ENCODE data around the gene WDR49. TPM values are rescaled to one million over a fixed set of nuclear protein-coding genes. Genes with fewer than 3 reads are reported as not detected.

WDR49 gene
- total RNA-seq, 1 experiment from 2014 or later: 1.3 TPM

- H2BK120ac ChIP-seq (ENCODE audit: low read depth, low read length, poor library complexity, severe bottlenecking): no peak overlapping the region
Measured at GRCh38 chr3:167502401-167502800, 151.3 kb downstream of the WDR49 start.

More at GRCh38 chr3:167502401-167502800, 151.3 kb downstream of the WDR49 start:
- H3K9me3 Mint-ChIP-seq: no peaks in the 10 kb centered on the region
- H3K4ac ChIP-seq (ENCODE audit: low read depth, low read length): no peak overlapping the region
- H3K4me1 ChIP-seq (ENCODE audit: insufficient read depth, low read length): no peaks in the 10 kb centered on the region
- no peak overlapping the region for H2BK15ac ChIP-seq (ENCODE audit: low read depth, low read length)
- no peak overlapping the region for H2BK5ac ChIP-seq (ENCODE audit: insufficient read length, low read length)
- no peak overlapping the region for H2BK12ac ChIP-seq (ENCODE audit: insufficient read length, low read depth, low read length)
- no peak overlapping the region for H4K5ac ChIP-seq (ENCODE audit: insufficient read length, low read depth, low read length)
- H3K27ac Mint-ChIP-seq: no peak overlapping the region
- H3K23ac ChIP-seq (ENCODE audit: insufficient read length, low read depth, low read length): no peak overlapping the region
- H3K18ac ChIP-seq (ENCODE audit: insufficient read length, low read depth, low read length): no peak overlapping the region
- no peak overlapping the region for H3K4me3 Mint-ChIP-seq
- H4K8ac ChIP-seq (replicated peaks; ENCODE audit: insufficient read length, low read depth, low read length): no peak overlapping the region
- no peaks in the 10 kb centered on the region for H3K27me3 ChIP-seq (ENCODE audit: insufficient read depth, low read length)
- H3K27ac ChIP-seq (ENCODE audit: insufficient read length, low read depth, low read length): no peak overlapping the region
- WGBS (ENCODE audit: extremely low coverage, insufficient read length, low lambda C conversion rate): no CpG with 5 or more reads among the region's 2 CpGs
- no peaks in the 10 kb centered on the region for H3K79me1 ChIP-seq (ENCODE audit: insufficient read depth, low read depth, low read length, poor library complexity, severe bottlenecking)
- TF ChIP-seq CTCF (conservative IDR thresholded peaks at IDR 0.05): no peak
- no peak overlapping the region for H2BK20ac ChIP-seq (ENCODE audit: low read depth, low read length, poor library complexity, severe bottlenecking)
- no peak overlapping the region for H3K14ac ChIP-seq (ENCODE audit: insufficient read depth, low read length)
- H3K4me2 ChIP-seq (ENCODE audit: insufficient read depth, insufficient read length, low read length): no peak overlapping the region
- no peak overlapping the region for H3T11ph ChIP-seq (ENCODE audit: low read length)
- no peaks in the 10 kb centered on the region for H3K79me2 ChIP-seq (ENCODE audit: insufficient read depth, low read length)
- no peak overlapping the region for H4K91ac ChIP-seq (ENCODE audit: insufficient read length, low read depth, low read length)
- no peak overlapping the region for H2AK5ac ChIP-seq (ENCODE audit: insufficient read length, low read length)
- DNase-seq: no peak
- H3K27me3 Mint-ChIP-seq (ENCODE audit: low read depth): no peaks in the 10 kb centered on the region
- H3K36me3 Mint-ChIP-seq (ENCODE audit: insufficient read depth in 1 of 3, low read depth in 3 of 3): peaks cover 0 to 2% (median 0%) of the 10 kb centered on the region in 3 experiments; a peak in 3 of 7 replicates
- H3K4me1 Mint-ChIP-seq: peaks cover 10% of the 10 kb centered on the region in 2 experiments
- no peak overlapping the region for H3K9ac ChIP-seq (ENCODE audit: extremely low read depth, insufficient read length, low read length)
- no peak overlapping the region for H2AFZ ChIP-seq (ENCODE audit: low read length)
- no peaks in the 10 kb centered on the region for H3K9me3 ChIP-seq (ENCODE audit: control insufficient read depth, low read depth, low read length)
- H3K23me2 ChIP-seq (ENCODE audit: insufficient read length, low read depth, low read length, poor library complexity, severe bottlenecking): no peaks in the 10 kb centered on the region
- H3K56ac ChIP-seq (ENCODE audit: insufficient read length, low read depth, low read length): no peak overlapping the region
- H4K20me1 ChIP-seq (ENCODE audit: control insufficient read depth, insufficient read depth, insufficient read length): no peaks in the 10 kb centered on the region

Data from H9 (cell line).